ENCODE data around the gene GMEB2.
"Not testable (repeated sequence)": the region's sequence is repeated elsewhere in the genome, so short reads cannot be mapped to it uniquely, and the experiment has no call there.

The GMEB2 gene

DNA sequence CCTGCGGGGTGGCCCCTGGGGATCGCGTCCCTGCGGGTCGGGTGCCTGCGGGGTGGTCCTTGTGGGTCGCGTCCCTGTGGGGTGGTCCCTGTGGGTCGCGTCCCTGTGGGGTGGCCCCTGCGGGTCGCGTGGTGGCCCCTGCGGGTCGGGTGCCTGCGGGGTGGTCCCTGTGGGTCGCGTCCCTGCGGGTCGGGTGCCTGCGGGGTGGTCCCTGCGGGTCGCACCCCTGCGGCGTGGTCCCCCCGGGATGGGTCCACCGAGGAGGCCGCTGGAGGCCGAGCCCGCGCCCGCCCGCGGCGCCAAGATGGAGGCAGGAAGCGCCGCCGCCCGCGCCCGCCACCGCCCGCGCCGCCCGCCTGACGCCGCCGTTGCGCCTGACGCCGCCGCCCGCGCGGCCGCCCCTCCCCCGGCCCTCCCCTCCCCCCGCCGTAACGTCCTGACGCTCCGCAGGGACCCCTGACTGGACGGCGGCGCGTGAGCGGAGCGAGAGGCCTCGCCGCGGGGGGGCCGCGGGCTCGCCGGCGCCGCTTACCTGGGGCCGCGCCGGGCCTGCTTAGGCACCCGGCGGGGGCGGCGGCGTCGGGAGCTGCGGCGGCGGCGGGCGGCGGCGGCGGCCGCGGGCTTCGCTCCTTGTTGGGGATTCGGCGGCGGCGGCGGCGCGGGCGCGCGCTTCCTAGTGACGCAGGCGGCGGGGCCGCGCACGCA is at the start of gene GMEB2:
TSS of gene GMEB2 (minus strand) at position 678 of the 705 bp plus-strand sequence. CDS start 7,704 bp downstream, outside the sequence.
- peak in 1 of 2 experiments; percentile 89 for DNase-seq

- no peak for DNase-seq
Observed at GRCh38 chr20:63675681-63676368, 48.9 kb upstream of the GMEB2 start.

GRCh38 chr20:63673951-63674350 is 47.0 kb upstream of the GMEB2 start:
- DNase-seq = no peak

DNA sequence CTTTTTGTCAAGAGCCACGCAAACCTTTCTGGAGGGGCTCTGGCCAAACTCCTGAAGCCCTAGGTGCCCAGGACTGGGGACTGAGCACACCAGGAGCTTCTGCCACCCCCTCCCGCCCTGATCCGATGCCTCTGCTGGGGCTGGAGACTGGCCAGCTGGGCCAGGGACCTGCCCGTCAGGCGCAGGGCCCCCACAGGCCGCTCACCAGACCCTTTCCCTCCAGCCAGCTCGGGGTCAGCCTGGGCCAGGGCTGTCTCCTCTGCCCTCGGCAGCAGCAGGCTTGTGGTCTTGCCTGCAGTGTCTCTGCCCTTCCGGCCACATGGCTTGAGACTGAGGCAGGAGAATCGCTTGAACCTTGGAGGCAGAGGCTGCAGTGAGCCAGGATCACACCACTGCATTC is 45.8 kb upstream of the GMEB2 start:
- DNase-seq = no peak

- not testable (repeated sequence) for DNase-seq
Observed at GRCh38 chr20:63671695-63672094, 44.8 kb upstream of the GMEB2 start.

GRCh38 chr20:63668351-63668750 is 41.5 kb upstream of the GMEB2 start:
- no peak for DNase-seq

DNA sequence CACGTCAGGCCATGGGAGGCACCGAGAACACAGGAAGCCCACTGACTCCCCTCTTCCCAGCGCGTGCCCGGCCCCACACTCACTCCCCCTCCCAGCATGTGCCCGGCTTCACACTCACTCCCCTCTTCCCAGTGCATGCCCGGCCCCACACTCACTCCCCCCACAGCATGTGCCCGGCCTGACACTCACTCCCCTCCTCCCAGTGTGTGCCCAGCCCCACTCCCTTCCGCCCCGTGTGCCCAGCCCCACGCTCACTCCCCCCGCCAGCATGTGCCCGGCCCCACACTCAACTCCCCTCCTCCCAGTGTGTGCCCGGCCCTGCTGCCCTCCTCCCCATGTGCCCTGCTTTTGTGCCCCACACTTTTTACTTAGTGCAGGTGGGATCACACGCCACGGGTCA is 41.0 kb upstream of the GMEB2 start:
- no peak for DNase-seq

DNA sequence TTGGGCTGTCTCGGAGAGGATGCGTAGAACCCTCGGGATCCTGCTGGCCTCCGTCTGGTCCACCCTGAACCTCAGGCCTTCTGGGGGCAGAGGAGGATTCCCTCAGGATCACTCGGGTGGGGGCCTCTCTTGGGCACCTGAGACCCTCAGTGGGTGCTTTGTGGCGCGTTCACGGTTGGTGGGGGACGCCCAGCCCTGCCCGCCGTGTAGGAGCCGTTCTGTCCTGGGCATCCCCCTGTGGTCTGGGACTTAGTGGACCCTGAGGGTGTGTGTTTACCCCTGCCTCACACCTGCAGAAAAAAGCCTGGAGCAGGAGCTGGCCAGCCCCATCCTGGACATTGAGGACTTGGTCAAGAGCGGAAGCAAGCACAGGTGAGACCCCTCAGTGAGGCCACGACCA is 38.8 kb upstream of the GMEB2 start:
- no peak for DNase-seq

DNA sequence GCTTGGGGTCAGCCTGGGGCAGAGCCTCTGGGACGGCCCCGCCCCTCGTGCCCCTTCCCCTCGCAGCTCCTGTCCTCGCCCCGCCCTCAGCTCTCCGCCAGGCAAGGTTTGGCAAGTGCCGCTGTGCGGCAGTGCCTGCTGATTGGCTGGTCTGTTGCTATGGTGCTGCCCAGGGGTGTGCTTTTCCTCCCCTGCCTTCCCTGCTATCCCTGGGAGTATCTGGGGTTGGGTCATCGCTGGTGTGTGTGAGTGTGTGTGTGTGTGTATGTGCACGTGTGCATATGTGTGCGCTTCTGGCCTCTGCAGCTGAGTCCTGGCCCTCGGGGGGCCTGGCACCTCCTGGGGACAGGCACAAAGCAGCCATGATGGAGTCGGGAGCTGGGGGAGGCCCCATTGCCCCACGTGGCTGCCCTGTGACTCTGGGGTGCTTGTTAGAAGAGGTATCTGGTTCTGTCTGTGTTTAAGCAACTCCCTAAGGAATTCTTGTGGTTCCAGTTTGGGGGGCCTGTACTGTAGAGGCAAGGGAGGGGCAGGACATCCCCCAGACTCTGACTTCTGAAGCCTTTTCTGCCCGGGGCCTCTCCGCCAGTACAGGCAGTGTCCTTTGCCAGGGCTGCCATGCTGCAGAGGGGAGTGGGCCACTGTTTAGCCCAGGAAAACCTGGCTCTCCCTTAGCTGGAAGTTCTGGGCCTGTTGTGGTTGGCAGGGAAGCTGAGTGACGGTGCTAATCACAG is 38.1 kb upstream of the GMEB2 start:
- DNase-seq = no peak

- DNase-seq = no peak
Observed at GRCh38 chr20:63664143-63664851, 37.4 kb upstream of the GMEB2 start.

GRCh38 chr20:63663332-63664066 is 36.6 kb upstream of the GMEB2 start:
- no peak for DNase-seq

DNA sequence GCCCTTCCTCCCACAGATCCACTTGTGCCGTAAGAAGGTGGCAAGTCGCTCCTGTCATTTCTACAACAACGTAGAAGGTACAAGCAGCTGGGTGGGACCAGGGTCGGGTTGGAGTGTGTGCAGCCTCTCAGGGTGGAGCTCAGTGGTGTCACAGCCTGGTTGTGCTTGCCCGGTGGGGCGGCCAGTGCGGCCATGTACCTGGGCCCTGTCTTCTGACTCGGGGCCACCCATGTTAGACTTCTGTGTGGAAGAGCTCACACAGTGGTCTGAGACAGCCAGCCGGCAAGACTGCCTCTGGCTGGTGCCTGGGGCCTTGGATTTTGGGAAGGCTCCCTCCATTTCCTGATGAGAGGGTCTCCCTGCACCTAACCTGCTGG is 35.9 kb upstream of the GMEB2 start:
- no peak for DNase-seq

DNA sequence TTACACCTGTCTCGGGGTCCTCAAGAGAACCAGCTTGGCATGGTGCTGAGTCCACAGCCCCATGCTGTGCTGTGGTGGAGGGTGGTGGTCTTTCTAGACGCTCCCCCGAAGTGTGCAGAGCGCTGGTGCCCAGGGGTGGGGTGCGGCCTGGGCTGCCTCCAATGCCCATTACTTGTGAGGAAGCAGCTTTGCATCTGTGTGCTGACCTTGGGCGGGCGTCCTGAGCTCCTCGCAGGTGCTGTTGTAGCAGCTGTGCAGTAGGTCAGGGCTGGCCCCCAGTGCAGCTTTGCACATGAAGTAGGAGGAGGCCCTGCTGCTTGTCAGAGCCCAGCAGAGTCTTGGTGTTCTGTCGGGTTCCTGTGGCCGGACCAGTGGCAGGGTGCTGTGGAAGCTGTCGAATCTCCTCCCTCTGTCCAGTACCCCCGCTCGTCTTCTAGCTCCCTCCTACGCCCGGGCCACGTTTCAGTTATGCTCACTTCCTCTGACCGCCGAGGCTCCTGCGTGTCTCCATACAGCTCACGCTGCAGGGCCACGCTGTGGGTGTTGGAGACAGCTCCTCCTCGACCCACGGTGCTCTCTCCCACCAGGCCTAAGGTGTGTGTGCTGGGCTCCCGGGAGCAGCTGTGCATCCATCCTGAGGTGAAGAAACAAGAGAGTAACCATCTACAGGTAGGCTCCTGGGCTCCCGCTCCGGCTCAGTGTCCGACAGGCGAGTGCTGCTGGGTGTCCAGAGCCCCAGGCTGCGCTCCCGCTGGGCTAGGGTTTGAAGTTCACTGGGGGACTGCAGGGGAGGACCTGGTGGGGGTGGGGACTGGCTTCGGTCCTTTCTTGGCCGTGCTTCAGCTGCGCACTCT is 35.3 kb upstream of the GMEB2 start:
- no peak for DNase-seq

GRCh38 chr20:63661108-63661507 is 34.2 kb upstream of the GMEB2 start:
- no peak for DNase-seq

DNA sequence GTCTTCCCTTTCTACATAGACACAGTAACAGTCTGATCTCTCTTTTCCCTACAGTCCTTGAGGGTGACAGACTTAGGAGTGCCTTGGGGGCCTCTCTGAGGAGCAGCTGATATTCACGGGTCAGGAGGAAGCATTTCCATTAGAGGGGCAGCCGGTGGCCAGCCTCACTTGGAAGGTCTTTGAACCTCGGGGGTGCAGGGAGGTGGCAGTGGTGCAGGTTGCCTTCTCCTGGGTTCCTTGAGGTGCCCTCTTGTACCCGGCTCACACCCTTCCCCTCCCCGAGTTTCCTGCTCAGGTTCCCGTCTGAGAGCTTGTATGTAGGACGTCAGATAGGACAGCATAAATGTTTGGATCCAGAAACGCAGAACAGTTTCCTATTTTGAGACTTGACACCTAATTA is 33.7 kb upstream of the GMEB2 start:
- DNase-seq = no peak

- DNase-seq = not testable (repeated sequence)
Observed at GRCh38 chr20:63660174-63660573, 33.3 kb upstream of the GMEB2 start.

DNA sequence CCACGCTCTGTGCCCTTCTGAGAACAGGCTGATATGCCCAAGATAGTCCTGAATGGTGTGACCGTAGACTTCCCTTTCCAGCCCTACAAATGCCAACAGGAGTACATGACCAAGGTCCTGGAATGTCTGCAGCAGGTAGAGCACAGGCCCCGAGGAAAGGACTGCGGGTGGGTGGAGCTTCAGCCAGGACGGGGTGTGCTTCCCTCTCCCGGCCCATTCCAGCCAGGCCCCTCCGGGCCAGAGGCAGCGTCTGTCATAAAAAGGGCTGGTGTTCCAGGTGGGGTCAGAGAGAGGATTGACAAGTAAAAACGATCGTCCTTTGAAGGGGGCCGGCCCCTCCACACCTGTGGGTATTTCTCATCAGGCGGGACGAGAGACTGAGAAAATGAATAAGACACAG is 32.5 kb upstream of the GMEB2 start:
- no peak for DNase-seq

DNA sequence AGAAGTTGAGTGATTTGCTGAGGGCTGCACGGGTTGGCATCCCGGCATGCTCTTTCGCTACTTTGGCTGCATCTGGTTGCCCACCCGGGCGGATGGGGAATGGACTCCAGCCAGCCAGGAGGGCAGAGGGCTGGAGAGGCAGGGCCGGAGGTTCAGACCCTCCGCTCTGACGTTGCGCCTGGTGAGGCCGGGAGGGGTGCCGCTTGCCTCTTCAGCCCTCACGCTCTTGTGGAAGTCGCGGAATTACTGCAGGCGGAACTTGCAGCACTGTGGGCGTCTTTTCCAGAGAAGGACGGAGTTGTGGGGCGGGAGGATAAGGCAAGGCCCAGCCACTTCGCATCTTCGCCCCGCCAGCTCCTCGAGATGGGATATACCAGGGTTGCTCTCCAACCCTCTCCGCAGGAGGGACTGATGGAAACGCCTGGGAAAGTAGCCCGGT is 31.9 kb upstream of the GMEB2 start:
- no peak for DNase-seq

- peak; percentile 92 to 95 for DNase-seq
Observed at GRCh38 chr20:63657937-63658748, 31.2 kb upstream of the GMEB2 start, which contains the start of gene RTEL1. RTEL1 (plus strand) TSS chr20:63658312; CDS start chr20:63659403, 1,091 bp downstream.

DNA sequence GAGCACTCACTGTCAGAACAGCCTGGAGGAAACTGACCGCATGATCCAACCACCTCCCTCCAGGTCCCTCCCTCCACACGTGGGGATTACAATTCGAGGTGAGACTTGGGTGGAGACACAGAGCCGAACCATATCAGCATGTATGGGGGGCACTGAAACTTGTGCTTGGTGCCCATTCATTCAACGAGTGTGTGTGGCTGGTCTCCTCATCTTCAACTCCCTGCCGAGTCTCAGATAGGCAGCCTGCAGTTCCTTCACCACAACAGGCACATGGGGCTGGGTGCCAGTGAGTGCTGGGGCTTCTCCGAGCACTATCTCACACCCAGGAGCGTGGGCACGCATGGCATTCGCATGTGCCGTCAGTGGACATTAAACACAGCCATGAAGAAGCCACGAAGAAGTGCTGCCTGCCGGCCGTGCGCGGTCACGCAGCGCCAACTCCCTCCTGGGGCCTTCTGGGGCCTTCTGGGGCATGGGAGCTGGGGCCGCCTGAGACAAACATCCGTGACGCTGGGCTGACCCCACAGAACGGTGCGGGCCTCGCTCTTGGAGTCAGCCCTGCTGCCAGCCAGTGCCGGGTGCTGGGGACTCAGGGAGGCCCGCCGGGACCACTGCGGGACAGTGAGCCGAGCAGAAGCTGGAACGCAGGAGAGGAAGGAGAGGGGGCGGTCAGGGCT is 30.5 kb upstream of the GMEB2 start:
- no peak for DNase-seq

Data from NCI-H446 (cell line).